Measurements from ENCODE around the gene NELFA.

- TF ChIP-seq CTCF (IDR thresholded peaks at IDR 0.05) (no peak), POLR2A (IDR thresholded peaks at IDR 0.05) (no peak)
These were observed 27.3 kb downstream of the NELFA start for GRCh38 chr4:1981251-1982058.

All from heart left ventricle (tissue), 13 donors.